Right lobe of liver (tissue), 4 donors: ENCODE measurements around the gene TRAPPC3.

Experiments
- POLR2A ChIP-seq: fragments of 450-650 bp; IDR thresholded peaks from one replicate; pipeline ENCODE4 v1.6.1; 2017; ENCODE audit warnings: antibody characterized with exemption, mild to moderate bottlenecking
- TF ChIP-seq, protein P1 (sequence below), 4 donors: fragments of 200-600 bp in 3 of 4; fragments of 450-650 bp in 1 of 4; IDR thresholded peaks; one replicate each; pipeline versions ENCODE4 v1.5.1 to v1.8.0; 2016 to 2022; ENCODE audit warnings: antibody characterized with exemption in 4 of 4, mild to moderate bottlenecking in 2 of 4
- donor health status: DM: no; HTN: no; CAD: no.
- donor health status: DM: no; HTN: no; CAD: no.
- donor health status: DM: no; HTN: yes; CAD: no.

DNA sequence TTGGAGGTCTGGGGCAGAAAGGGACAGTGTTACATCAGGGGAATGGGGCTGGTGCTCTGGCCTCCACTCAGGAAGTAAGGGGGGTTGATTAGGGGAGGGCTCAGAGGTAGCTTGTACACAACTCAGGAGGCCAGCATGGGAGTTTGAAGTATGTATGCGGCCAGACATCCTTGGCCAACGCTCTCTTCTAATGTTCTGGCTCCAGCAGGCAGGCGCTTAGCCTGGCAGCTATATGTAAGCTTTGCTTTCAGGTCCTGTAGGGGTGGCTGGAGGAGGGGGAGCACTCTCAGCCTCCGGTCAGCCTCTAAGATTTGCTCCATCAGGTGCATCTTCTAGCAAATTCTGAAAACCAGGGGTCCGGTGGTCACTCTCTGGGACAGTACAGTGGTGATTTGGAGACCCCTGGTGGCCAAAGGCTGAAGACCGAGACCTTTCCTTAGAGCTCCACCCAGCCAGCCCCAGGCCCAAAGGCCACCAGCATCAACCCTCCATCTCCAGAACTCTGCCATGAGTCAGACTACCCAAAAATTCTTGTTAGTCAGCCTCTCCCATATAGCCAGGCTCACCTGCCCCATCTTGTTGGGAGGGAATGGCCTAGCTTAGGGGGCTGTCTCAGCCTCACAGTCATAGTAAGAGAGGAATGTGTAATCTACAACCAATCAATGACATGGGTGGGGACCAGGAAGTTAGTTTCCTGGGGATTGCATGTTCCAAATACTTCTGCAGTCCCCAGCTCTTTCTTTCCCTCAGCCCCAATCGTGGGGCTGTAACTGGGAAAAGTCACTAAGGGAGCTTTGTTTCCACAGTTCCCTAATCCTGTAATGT lies 14.6 kb downstream of the TRAPPC3 start:
- TF ChIP-seq, protein P1, sequence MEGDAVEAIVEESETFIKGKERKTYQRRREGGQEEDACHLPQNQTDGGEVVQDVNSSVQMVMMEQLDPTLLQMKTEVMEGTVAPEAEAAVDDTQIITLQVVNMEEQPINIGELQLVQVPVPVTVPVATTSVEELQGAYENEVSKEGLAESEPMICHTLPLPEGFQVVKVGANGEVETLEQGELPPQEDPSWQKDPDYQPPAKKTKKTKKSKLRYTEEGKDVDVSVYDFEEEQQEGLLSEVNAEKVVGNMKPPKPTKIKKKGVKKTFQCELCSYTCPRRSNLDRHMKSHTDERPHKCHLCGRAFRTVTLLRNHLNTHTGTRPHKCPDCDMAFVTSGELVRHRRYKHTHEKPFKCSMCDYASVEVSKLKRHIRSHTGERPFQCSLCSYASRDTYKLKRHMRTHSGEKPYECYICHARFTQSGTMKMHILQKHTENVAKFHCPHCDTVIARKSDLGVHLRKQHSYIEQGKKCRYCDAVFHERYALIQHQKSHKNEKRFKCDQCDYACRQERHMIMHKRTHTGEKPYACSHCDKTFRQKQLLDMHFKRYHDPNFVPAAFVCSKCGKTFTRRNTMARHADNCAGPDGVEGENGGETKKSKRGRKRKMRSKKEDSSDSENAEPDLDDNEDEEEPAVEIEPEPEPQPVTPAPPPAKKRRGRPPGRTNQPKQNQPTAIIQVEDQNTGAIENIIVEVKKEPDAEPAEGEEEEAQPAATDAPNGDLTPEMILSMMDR (IDR thresholded peaks at IDR 0.05) = peak; percentile 40 to 53 (median 48)
- TF ChIP-seq POLR2A = no peak
